KMS-11 (cell line): ENCODE results near the gene DISC1.
A peak's percentile ranks its signal among the peaks of the same experiment; 100 is the strongest.

Source experiments
- H2AFZ ChIP-seq: fragments of 200-600 bp; sonication (generic); 2 replicates; pipeline ENCODE4 v1.6.1; 2016; ENCODE audit warnings: antibody characterized with exemption, mixed run types, low read depth
- H3K27ac ChIP-seq: fragments of 200-600 bp; sonication (generic); 2 replicates; pipeline ENCODE4 v1.6.1; 2016; ENCODE audit warnings: mild to moderate bottlenecking, mixed run types
- H3K27me3 ChIP-seq: fragments of 200-600 bp; sonication (generic); 2 replicates; pipeline ENCODE4 v1.6.1; 2017; ENCODE audit warnings: mild to moderate bottlenecking, low read depth, mixed run types, moderate library complexity; ENCODE audit not compliant: insufficient read depth
- H3K36me3 ChIP-seq: fragments of 200-600 bp; sonication (generic); 2 replicates; pipeline ENCODE4 v1.6.1; 2017; ENCODE audit warnings: mild to moderate bottlenecking, mixed run types; ENCODE audit not compliant: insufficient read depth
- H3K4me1 ChIP-seq: fragments of 200-600 bp; sonication (generic); 2 replicates; pipeline ENCODE4 v1.6.1; 2016; ENCODE audit warnings: mild to moderate bottlenecking, low read depth, mixed run types; ENCODE audit not compliant: poor library complexity, severe bottlenecking
- H3K4me2 ChIP-seq: fragments of 200-600 bp; sonication (generic); 2 replicates; pipeline ENCODE4 v1.7.0; 2016; ENCODE audit warnings: mild to moderate bottlenecking, mixed run types
- H3K4me3 ChIP-seq: fragments of 200-600 bp; sonication (generic); IDR thresholded peaks from 2 replicates; pipeline ENCODE4 v1.6.1; 2017; ENCODE audit warnings: low read depth, low read length, mixed read lengths; ENCODE audit not compliant: insufficient read depth
- H3K79me2 ChIP-seq: fragments of 200-600 bp; sonication (generic); 2 replicates; pipeline ENCODE4 v1.6.1; 2016; ENCODE audit warnings: low read depth, mixed run types; ENCODE audit not compliant: insufficient read depth
- H3K9ac ChIP-seq: fragments of 200-600 bp; sonication (generic); 2 replicates; pipeline ENCODE4 v1.6.1; 2016; ENCODE audit warnings: mild to moderate bottlenecking, mixed run types
- H4K20me1 ChIP-seq: fragments of 200-600 bp; sonication (generic); 2 replicates; pipeline ENCODE4 v1.6.1; 2016; ENCODE audit warnings: mild to moderate bottlenecking, mixed run types; ENCODE audit not compliant: insufficient read depth
- CTCF ChIP-seq: fragments of 200-600 bp; sonication (generic); conservative IDR thresholded peaks from 2 replicates; pipeline ENCODE4 v1.6.1; 2017; ENCODE audit warnings: low read depth, mild to moderate bottlenecking, antibody characterized with exemption, low read length, moderate library complexity, mixed read lengths

Gene DISC1

GRCh38 chr1:231626535-231626950 is at the start of gene DISC1:
DISC1 (plus strand) TSS chr1:231626790; CDS start chr1:231626868, 78 bp downstream.
- H3K4me3 ChIP-seq, result peak within 1 kb of the TSS; percentile 91
- peak within 1 kb of the TSS; percentile 88 for H2AFZ ChIP-seq
- no peaks in the 10 kb centered on the region for H4K20me1 ChIP-seq
- H3K4me2 ChIP-seq, result peak within 1 kb of the TSS; percentile 89
- peaks cover 7% of the 10 kb centered on the region for H3K4me1 ChIP-seq
- H3K36me3 ChIP-seq, result no peaks in the 10 kb centered on the region
- H3K9ac ChIP-seq, result peak within 1 kb of the TSS; percentile 58
- no peaks in the 10 kb centered on the region for H3K27me3 ChIP-seq
- no peaks in the 10 kb centered on the region for H3K79me2 ChIP-seq
- H3K27ac ChIP-seq, result no peak within 1 kb of the TSS
- TF ChIP-seq CTCF, result no peak

- Histone ChIP-seq H3K27me3 (no peaks in the 10 kb centered on the region), H2AFZ (no peak overlapping the region), H3K4me2 (no peak overlapping the region), H3K4me1 (no peaks in the 10 kb centered on the region), H3K9ac (no peak overlapping the region), H3K36me3 (no peaks in the 10 kb centered on the region), H3K27ac (no peak overlapping the region), H3K4me3 (no peak overlapping the region), H4K20me1 (no peaks in the 10 kb centered on the region), H3K79me2 (no peaks in the 10 kb centered on the region)
- no peak for TF ChIP-seq CTCF
Measured at GRCh38 chr1:231576804-231577718, 49.5 kb upstream of the DISC1 start.

- H3K79me2 ChIP-seq, result no peaks in the 10 kb centered on the region
- H3K27ac ChIP-seq, result no peak overlapping the region
Measured at GRCh38 chr1:231580874-231581273, 45.7 kb upstream of the DISC1 start.

GRCh38 chr1:231581859-231582258 is 44.7 kb upstream of the DISC1 start:
- Histone ChIP-seq H3K27me3 (no peaks in the 10 kb centered on the region), H2AFZ (no peak overlapping the region), H3K27ac (no peak overlapping the region), H3K4me3 (no peak overlapping the region), H3K9ac (no peak overlapping the region), H3K79me2 (no peaks in the 10 kb centered on the region), H3K4me2 (no peak overlapping the region), H3K4me1 (no peaks in the 10 kb centered on the region), H4K20me1 (no peaks in the 10 kb centered on the region), H3K36me3 (no peaks in the 10 kb centered on the region)
- TF ChIP-seq CTCF, result no peak

More at GRCh38 chr1:231580874-231581273, 45.7 kb upstream of the DISC1 start:
- H3K9ac ChIP-seq, result no peak overlapping the region
- H2AFZ ChIP-seq, result no peak overlapping the region
- H3K4me1 ChIP-seq, result no peaks in the 10 kb centered on the region
- H3K4me3 ChIP-seq, result no peak overlapping the region
- no peaks in the 10 kb centered on the region for H3K27me3 ChIP-seq
- no peaks in the 10 kb centered on the region for H3K36me3 ChIP-seq
- no peak for TF ChIP-seq CTCF
- H4K20me1 ChIP-seq, result no peaks in the 10 kb centered on the region
- H3K4me2 ChIP-seq, result no peak overlapping the region
